GM04504 (cell line): ENCODE measurements around the gene UPK3A.

ENCODE experiments used
- DNase-seq: peaks from one replicate; pipeline ENCODE4 v3.0.0-alpha.2; 2012; ENCODE audit warnings: low read depth

Gene UPK3A

DNA sequence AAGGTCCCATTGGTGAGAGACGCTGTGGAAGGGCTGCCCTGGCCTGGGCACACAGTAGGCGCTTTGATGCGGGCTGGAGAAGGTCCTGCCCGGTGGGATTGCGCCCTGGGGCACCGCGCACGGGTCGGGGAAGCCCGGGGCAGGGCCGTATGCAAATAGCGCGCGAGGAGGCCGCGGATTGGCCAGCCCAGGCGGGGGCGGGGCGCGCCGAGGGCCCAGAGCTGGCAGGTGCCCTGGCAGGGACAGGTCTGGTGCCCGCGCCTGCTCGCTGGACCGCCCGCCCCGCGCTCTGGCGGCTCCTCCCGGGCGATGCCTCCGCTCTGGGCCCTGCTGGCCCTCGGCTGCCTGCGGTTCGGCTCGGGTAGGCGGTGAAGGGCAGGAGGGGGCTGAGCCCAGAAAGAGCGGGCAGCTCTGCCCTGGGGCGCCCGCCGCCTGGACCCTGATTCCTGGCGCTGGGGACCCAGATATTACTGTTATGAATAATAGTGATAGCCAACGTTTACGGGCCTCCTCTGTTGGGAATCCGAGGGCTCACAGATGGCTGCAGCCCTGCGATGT lies at the start of gene UPK3A:
TSS of gene UPK3A (plus strand) at position 245 of the 558 bp plus-strand sequence. CDS start at position 310, 65 bp downstream.
- no peak for DNase-seq

DNA sequence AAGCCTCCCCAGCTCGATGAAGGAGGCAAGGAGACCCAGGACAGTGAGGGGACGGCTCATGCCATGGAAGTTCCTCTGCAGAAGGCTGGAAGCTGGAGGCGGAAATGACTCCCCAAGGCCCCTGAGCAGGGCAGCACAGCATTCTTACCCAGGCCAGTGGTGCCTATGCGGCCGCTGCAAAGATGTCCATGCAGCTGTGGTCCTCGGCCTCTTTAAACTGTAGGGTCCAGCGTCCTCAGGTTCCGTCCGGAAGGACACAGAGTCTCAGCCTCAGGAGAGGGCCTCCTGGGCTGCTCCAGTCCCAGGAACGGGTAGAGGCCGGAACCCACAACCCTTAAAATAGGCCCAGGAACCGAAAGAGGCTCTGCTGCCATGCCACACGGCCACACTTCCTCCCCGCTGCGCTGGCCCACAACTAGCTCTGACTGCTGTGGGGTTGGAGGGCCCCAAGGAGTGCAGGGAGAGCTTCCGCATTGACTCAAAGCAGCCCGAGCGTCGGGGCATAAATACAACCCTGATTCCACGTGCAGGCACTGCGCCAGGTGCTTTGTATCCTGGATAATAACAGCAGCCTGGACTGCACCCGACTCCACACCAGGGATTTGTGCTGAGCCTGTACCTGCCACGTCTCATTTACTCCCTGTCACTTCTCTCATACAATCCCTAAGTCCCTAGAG lies 49.5 kb upstream of the UPK3A start:
- no peak for DNase-seq

DNA sequence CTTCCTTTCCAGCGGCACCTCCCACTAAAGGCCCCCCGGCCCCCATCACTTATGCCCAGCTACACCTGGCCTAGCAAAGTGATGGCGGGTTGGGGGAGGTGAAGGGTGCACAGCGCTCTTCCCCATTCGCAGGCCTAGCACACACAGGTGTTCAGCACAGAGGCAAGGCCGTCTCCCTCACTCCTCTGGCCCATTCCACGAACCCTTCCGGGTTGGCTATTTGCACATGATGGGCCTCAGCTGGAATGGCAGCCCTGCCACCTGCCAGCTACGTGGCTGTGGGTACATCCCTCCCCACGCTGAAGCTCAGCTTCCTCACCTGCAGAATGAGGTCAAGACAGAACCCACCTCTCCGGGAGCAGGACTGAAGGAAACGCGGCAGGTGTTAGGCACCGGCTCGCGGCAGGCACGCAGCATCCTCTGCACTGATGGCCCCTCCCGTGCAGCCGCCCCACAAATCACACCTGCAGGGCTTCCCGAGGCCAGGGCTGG lies 48.9 kb upstream of the UPK3A start:
- no peak for DNase-seq

DNA sequence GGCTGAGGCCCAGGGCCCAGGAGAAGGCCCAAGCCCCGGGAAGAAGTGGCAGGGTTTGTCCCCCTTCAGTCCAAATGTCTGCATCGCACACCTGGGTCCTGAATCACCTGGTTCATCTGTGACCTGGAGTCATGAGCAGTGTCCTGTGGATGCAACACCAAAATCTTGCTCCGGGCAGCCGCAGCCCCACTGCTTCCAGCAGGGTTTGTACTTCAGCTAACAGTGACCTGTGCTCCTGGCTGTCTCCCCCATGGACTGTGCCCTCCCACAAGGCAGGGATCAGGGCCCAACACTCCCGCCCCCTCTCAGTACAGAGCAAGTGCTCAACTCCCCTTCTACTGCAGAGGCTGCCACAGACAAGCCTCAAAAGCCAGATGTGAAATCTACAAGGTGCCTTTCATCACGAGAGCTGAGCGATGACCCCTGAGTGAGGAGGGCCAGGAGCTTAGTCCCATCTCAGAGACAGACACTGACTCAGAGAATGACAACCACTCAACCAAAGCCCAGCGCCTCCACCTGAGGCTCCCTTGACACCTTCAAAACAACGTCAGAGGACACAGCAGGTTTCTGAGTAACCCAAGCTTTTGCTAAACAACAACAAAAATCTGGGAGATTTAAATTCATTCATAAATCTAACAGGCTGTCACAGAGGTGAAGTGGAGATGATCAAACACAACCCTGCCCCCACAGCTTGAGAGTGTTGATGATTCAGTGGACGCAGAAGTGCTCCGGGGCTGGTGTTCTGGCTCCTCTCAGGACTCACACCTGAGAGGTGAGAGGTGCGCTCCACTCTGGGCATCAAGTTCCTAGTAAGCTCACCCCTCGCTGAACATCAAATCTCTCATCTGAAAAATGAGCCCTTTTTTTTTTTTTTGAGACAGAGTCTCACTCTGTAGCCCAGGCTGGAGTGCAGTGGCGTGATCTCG lies 47.4 kb upstream of the UPK3A start:
- DNase-seq: no peak

DNA sequence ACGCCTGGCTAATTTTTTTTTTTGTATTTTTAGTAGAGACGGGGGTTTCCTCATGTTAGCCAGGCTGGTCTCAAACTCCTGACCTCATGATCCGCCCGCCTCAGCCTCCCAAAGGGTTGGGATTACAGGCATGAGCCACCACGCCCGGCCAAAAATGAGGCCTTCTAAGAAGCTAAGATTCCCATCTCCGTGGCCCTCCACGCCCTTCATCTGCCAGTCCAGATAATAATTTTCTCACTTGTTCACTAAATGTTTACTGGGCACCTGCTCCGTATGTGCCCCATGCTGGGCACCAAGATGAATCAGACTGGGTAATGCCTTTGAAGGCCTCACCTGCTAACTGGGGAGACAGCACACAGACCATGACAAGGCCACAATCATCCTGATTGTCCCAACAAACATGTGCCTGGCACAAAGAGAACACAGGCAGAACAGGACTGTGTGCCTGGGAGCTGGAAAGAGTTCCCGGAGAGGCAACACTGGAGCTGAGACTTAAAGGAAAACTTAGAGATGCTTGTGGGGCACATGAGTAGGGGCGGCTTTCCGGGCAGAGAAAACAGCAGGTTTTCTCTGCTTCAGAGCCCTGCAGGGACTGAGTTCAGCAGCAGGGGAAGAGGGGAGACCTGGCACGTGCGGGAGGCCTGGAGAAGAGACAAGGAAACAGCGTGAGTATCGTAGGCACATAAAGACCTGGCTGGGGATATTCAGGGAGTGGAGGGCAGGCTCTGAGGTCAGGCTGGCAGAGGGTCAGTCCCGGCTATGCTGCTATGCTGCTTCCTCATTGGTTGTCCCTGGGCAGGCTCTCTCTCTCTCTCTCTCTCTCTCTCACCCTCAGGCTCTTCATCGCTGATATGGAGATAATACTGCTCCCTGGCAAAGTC lies 46.4 kb upstream of the UPK3A start:
- no peak for DNase-seq

DNA sequence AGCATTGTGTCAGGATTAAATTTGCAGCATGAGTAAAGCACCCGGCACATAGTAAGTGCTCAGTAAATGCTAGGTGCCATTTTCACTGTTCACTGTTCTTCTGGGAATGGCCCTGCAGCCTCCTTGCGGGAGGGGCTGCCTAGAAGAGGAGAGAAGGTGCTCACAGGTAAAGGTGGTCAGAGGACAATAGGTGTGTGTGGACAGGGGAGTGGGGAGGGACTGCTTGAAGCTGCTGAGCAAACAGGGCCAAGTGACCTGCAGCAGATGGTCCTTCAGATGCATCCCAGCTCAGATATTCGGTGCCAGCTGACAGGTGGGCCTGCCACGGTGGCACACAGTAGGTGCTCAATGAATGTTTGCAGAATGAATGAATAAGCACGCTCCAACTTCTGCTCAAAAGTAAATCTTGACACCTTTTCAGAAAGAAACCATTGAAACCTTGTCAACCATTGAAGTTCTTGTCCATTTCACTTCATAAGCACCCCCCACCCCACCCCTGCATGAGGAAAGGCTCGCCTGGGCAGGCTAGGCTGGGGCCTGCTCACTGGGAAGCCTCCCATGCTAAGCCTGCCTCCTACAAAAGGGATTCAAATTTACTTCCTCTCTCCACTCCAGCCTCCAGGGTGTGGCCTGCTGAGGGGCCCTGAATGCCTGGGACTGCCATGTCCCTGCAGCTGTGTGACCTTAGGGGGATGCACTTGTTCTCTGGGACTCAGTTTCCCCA lies 45.6 kb upstream of the UPK3A start:
- DNase-seq: no peak

DNA sequence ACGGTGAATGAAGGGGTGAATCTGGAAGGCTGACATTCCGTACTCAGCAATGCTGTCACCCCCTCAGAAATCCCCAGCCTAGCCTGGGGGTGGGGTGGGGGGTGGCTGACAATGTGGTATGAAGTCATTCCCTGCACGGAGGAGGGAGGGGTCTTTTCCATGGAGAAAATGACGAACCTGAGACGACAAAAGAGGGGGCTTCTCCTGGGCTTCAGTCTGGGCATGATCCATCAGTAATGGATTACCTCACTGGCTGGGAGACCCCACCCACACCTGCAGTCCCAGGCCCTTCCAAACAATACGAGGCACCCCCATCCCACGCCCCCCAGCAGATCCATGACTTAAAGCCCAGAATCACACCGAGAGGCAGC lies 45.1 kb upstream of the UPK3A start:
- no peak for DNase-seq

DNA sequence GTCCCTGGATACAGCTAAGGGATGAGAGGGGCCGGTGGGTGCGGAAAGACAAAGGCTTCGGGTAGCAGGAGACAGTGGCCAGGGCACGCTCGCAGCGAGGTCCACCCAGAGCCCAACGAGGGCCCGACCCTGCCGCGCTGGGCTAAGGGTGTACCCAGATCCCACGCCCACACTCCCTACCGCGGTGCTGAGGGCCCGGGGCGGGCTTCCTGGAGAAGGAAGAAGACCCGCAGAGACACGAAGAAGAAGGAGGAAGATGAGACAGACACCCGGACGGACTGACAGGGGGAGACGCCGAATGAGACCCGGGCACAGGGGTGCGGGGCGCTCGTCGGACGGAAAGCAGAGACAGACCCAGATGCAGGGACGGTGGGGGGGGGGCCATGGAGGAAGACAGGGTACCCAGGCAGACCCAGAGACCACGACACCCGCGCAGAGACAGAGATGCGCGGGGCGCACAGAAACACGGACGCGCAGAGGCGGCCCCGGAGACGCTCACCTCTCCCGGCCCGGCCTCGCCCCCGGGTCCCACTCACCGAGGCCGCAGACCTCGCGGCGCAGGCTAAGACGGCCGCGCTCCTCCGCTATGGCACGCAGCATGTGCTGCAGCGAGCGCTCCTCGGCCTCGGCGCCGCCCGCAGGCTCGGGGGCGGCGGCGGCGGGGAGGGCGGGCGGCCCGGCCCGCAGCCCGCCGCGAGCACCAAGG lies 44.5 kb upstream of the UPK3A start:
- DNase-seq: no peak

DNA sequence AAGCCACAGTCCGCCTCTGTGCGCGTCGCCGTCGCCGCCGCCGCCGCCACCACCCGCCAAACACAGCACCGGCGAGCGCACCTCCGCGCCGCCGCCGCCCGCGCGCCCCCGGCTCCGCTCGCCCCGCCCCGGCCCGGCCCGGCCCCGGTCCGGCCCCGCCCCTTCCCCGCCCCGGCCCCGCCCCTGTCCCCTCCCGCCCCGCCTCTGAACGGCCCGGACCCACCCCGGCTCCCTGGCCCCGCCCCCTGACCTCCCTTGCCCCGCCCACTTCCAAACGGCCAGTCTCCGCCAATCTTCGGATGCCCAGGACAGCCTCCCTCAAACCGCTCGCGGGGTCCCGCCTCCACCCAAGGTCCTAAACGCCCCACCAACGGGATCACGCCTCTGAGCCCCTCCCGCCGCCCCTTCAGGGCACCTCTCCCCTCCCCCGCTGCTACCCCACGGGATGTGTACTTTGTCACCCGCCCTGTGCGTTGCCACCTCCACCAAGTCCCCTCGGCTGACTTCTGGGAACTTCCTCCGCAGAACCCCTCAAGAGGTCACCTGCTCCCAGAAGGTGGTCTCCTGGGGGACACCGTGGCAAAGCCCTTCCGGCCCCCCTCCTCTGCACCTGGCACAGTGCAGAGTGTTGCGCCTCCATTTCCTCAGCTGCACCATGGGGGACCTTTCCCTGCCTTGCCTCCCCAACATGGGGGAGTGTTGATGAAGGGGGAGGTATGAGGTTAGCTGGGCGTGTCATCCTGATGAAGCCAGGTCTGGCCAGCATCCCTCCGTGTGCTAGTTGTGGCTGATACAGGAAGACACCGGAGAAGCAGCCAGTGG lies 43.7 kb upstream of the UPK3A start, which contains the start of gene KIAA0930:
TSS of gene KIAA0930 (minus strand) at position 85 of the 822 bp plus-strand sequence. CDS start 191 bp downstream, outside the sequence.
- DNase-seq: no peak

DNA sequence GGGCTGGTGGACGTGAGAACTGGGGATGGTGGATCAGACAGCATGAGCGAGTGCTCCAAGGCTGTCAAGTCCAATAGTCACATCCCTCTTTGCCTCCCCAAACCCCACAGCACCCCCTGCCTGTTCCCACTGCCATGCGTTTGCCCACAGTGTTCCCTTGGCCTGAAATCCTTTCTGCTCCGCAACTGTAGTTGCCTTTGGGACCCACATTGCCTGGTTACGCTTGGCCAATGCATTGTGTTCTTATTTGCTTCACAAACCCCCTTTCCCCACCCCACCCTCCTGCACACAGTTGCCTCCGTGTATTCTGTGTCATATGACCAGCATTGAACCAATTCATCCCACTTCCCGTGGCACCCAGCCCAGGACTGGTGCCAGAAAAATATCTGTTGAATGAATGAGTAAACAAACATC lies 42.0 kb upstream of the UPK3A start:
- no peak for DNase-seq

DNA sequence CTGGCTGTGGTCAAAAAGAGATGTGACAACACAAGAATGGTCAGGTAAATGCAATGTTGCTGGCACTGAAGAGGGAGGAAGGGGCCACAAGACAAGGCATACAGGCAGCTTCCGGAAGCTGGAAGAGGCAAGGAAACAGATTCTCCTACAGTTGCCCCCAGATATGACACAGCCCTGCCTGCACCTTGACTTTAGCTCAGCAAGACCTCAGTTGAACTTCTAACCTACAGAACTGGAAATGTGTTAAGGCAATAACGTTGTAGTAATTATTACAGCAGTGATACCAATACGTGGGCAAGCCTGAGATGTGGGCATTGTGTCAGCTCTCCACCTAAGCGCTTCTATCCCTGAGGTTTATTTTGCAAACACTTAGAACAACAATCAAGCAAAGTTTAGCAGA lies 39.8 kb upstream of the UPK3A start:
- no peak for DNase-seq

DNA sequence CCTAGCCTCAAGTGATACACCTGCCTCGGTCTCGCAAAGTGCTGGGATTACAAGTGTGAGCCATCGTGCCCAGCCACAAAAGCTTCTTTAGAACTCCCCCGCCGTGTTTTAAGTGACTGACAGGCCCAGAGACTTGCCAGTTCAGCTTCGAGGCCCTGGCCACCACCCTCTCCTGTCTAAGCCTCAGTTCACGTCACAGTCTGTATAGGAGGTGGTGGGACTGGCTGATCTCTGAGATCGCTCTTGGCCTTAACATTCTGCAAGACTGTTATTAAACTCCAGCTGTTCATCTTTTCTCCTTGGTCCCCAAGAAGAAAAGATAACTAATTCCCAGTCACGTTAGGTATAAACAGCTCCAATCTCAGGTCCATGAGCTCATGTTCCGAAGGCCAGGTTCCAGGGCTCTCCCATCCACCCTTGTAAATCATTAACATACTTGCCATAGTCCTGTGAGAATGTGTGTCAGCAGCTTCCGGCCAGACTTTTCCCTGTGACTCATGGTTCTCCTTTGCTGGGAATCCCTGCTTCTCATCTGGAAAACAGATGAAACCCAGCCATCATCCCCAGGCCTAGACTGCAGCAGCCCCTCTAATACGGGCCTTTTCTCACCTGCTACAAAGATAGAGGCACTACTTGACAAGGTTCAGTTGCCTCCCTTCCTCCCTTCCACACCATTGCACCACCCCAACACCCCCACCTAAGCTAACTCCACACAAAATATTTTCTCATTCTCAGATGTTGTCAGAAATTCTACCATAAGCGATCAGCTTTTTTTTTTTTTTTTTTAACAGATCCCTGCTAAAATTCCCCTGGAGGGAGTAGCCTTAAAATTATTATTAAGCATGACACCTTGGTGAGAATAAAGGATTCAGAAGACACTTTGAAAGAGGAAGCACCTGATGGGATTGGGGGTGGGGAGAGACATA lies 38.4 kb upstream of the UPK3A start:
- DNase-seq: peak; percentile 96

DNA sequence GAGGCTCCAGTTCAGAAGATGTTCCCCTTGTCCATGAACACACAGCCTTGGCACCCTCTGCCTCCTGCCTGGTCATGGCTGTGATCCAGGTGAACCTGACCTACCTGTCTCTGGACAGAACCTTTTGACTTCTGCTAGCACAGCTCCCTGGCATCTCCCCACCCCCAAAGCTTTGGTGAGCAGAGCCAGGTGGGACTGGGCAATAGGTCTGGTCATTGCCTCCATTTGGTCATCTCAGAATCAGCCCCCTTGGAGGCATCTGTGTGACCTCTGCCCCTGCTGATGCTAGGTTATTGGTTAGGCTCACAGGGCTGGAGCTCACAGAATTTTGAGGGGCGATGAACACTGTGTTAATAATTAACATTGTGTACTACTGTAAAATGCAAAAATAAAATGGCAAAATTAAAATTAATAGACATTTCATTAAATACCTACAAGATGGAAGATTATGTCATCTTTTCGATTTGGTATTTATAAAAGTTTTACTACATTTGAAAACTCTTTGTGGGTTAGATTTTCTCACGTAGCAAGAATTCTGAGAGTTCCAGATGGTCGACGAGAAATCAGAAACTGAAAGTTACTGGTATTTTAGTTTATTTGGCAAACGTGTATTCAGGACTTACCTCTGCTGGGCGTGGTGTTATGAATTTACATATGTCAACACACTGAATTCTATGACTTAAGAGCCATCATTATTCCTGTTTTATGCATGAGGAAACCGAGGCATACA lies 35.8 kb upstream of the UPK3A start:
- no peak for DNase-seq

DNA sequence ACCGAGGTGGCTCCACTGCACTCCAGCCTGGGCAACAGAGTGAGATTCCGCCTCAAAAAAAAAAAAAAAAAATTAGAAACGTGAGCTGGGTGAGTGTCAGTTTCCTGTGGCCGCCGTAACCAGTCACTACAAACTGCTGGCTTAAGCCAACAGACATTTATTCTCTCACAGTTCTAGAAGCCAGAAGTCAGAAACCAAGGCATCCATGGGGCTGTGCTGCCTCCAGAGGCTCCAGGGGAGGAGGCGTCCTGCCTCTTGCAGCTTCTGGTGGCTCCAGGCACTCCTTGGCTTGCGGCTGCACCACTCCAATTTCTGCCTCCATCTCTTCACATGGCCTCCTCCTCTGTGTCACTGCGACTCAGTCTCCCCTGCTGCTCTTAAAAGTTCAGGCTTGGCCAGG lies 32.9 kb upstream of the UPK3A start:
- no peak for DNase-seq

DNA sequence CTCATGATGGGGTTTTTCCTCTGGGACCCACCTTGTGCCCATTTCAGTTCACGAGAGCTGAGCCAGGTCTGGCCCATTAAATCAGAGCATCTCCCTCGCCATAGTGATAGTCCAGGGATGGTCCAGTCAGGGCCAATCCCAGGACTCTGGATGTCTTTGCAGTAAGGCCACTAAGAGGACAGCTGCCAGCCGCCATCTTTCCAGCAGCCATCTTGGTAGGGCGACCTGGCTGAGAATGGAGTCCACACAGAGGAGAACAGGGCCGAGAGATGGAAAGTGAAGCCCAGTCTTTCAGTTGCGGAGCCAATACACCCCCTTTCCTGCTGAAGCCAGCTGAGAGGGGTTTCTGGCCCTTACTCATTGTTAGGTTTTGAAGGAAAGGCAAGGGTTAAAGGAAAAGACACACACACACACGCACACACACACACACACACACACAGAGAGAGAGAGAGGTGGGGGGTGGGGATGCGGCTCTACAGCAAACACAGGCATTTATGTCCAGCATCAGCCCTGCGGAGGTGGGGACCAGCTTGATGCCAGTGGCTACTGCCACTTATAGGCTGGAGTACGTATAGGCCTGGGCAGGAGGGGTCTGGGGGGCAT lies 31.6 kb upstream of the UPK3A start:
- no peak for DNase-seq

DNA sequence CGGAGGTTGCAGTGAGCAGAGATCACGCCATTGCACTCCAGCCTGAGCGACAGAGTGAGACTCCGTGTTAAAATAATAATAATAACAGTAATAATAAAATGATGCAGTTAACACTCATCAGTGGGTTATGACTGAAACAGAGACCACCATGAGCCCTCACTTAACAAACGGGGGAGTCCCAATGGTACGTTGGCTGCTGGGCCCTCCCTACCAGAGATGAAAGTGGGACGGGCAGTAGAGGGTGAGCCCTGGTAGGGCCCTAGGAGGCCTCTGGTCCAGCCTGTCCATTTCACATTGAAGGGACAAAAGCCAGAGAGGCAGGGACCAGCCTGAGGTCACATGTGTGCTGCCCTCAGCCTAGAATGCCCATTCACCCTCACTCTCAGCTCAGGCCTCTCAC lies 30.4 kb upstream of the UPK3A start:
- no peak for DNase-seq

DNA sequence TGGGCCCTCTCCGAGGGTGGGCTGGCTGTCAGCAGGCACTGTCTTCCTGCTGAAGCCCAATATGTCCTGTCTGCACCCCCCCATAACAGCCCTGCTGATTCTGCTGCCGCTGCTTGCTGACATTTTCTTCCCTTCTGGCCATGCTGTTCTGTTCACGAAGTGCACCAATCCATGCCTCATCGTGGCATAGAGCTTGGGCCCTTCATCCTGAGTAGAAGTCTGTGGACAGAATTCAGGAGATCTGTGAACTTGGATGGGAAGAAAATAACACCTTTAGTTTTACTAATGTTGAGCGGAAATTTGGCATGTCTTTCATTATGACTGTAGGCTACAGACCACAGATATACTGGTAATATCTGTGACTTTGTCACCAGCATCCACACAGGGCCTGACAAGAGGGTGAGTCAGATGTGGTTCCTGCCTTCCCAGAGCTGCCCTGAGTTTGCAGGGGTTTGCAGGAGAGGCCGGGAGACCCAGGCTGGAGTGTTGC lies 29.9 kb upstream of the UPK3A start:
- no peak for DNase-seq
